SU-DHL-6 (cell line): Measurements from ENCODE around the gene FRK.

Experiments
- H2AFZ ChIP-seq: fragments of 200-600 bp; sonication (generic); 2 replicates; pipeline ENCODE4 v1.6.1; 2014; ENCODE audit warnings: low read depth, mild to moderate bottlenecking, moderate library complexity, mixed read lengths, antibody characterized with exemption, low read length; ENCODE audit not compliant: severe bottlenecking
- H3F3A ChIP-seq: fragments of 200-600 bp; shearing (Covaris generic); 2 replicates; pipeline ENCODE4 v1.6.0; 2016; ENCODE audit warnings: antibody characterized with exemption, mild to moderate bottlenecking; ENCODE audit not compliant: insufficient read depth
- H3K27ac ChIP-seq: fragments of 200-600 bp; sonication (generic); 2 replicates; pipeline ENCODE4 v1.5.1; 2016; ENCODE audit warnings: low read depth, mild to moderate bottlenecking, low read length, moderate library complexity, mixed read lengths
- H3K27me3 ChIP-seq: fragments of 200-600 bp; sonication (generic), shearing (Covaris generic); 2 replicates; pipeline ENCODE4 v1.6.0; 2014; ENCODE audit warnings: mild to moderate bottlenecking, low read length
- H3K36me3 ChIP-seq: fragments of 200-600 bp; sonication (generic); 2 replicates; pipeline ENCODE4 v1.6.1; 2014; ENCODE audit warnings: mild to moderate bottlenecking, low read length, mixed read lengths
- H3K4me2 ChIP-seq: fragments of 300-600, 200-600 bp; shearing (Covaris generic), sonication (generic); 2 replicates; pipeline ENCODE4 v1.6.0; 2014; ENCODE audit warnings: low read length, low read depth, mild to moderate bottlenecking; ENCODE audit not compliant: poor library complexity, severe bottlenecking
- H3K4me3 ChIP-seq: fragments of 200-600 bp; sonication (generic); 2 replicates; pipeline ENCODE4 v1.5.1; 2014; ENCODE audit warnings: antibody characterized with exemption, low read length, mild to moderate bottlenecking, mixed read lengths; ENCODE audit not compliant: insufficient read depth, poor library complexity, severe bottlenecking
- H3K79me2 ChIP-seq: fragments of 200-600 bp; sonication (generic); 2 replicates; pipeline ENCODE4 v1.6.1; 2014; ENCODE audit warnings: mild to moderate bottlenecking, low read length, moderate library complexity; ENCODE audit not compliant: insufficient read depth
- H3K9ac ChIP-seq: fragments of 200-600 bp; sonication (generic); 2 replicates; pipeline ENCODE4 v1.7.0; 2014; ENCODE audit warnings: mild to moderate bottlenecking, low read length
- H3K9me2 ChIP-seq: fragments of 200-600 bp; sonication (generic); replicated peaks from 2 replicates; pipeline ENCODE4 v1.6.1; 2014; ENCODE audit warnings: low read length; ENCODE audit not compliant: insufficient read depth
- H3K9me3 ChIP-seq: fragments of 200-600 bp; sonication (generic); 2 replicates; pipeline ENCODE4 v1.6.1; 2014; ENCODE audit warnings: low read length, mixed read lengths; ENCODE audit not compliant: insufficient read depth
- H4K20me1 ChIP-seq: fragments of 200-600 bp; sonication (generic); 2 replicates; pipeline ENCODE4 v1.6.1; 2014; ENCODE audit warnings: low read depth, mild to moderate bottlenecking, antibody characterized with exemption, low read length, moderate library complexity, mixed read lengths
- CTCF ChIP-seq: fragments of 200-600 bp; sonication (generic); IDR thresholded peaks from one replicate; pipeline ENCODE4 v1.5.1; 2017; ENCODE audit warnings: antibody characterized with exemption, mild to moderate bottlenecking, low read length, moderate library complexity; ENCODE audit not compliant: insufficient read depth, poor library complexity, severe bottlenecking
- EZH2phosphoT487 ChIP-seq: fragments of 200-600 bp; sonication (generic), shearing (Covaris generic); conservative IDR thresholded peaks from 2 replicates; pipeline ENCODE4 v1.6.1; 2018; ENCODE audit warnings: mild to moderate bottlenecking, antibody characterized with exemption, low read length, moderate library complexity, mixed read lengths

FRK gene

GRCh38 chr6:116010790-116011401 is 49.8 kb downstream of the FRK start:
- H3K4me2 ChIP-seq: no peak overlapping the region
- H2AFZ ChIP-seq: no peak overlapping the region
- H3K27me3 ChIP-seq: no peaks in the 10 kb centered on the region
- no peaks in the 10 kb centered on the region for H3K9me3 ChIP-seq
- H3K27ac ChIP-seq: no peak overlapping the region
- H4K20me1 ChIP-seq: no peaks in the 10 kb centered on the region
- no peak overlapping the region for H3K9ac ChIP-seq
- H3K4me3 ChIP-seq: no peak overlapping the region
- H3F3A ChIP-seq: no peaks in the 10 kb centered on the region
- TF ChIP-seq EZH2phosphoT487 (no peak), CTCF (peak; percentile 77)
- no peaks in the 10 kb centered on the region for H3K36me3 ChIP-seq
- H3K79me2 ChIP-seq: no peaks in the 10 kb centered on the region
- no peaks in the 10 kb centered on the region for H3K9me2 ChIP-seq

DNA sequence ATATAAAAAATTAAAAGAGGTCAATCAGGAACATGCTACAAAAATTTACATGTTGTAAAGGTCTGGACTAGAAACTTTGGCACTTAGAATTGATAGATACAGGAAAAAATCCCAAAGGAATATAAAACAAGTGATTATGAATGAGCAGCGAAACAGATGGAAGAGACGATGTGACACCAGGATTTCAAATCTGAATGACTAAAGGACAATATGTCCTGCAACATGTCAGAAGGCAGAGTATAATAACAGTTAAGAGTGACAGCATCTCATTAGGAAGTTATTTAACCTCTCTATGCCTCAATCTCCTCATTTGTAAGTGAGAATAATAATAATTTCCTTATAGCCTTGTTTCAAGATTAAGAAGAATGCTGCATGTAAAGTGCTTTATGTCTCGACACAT is 50.3 kb downstream of the FRK start:
- Histone ChIP-seq H3K27me3 (no peaks in the 10 kb centered on the region), H4K20me1 (no peaks in the 10 kb centered on the region), H3K9me3 (no peaks in the 10 kb centered on the region), H3K9ac (no peak overlapping the region), H3K4me2 (no peak overlapping the region), H2AFZ (no peak overlapping the region), H3K9me2 (no peaks in the 10 kb centered on the region), H3K4me3 (no peak overlapping the region), H3K36me3 (no peaks in the 10 kb centered on the region), H3K79me2 (no peaks in the 10 kb centered on the region), H3F3A (no peaks in the 10 kb centered on the region), H3K27ac (no peak overlapping the region)
- TF ChIP-seq EZH2phosphoT487: no peak
- no peak for TF ChIP-seq CTCF

DNA sequence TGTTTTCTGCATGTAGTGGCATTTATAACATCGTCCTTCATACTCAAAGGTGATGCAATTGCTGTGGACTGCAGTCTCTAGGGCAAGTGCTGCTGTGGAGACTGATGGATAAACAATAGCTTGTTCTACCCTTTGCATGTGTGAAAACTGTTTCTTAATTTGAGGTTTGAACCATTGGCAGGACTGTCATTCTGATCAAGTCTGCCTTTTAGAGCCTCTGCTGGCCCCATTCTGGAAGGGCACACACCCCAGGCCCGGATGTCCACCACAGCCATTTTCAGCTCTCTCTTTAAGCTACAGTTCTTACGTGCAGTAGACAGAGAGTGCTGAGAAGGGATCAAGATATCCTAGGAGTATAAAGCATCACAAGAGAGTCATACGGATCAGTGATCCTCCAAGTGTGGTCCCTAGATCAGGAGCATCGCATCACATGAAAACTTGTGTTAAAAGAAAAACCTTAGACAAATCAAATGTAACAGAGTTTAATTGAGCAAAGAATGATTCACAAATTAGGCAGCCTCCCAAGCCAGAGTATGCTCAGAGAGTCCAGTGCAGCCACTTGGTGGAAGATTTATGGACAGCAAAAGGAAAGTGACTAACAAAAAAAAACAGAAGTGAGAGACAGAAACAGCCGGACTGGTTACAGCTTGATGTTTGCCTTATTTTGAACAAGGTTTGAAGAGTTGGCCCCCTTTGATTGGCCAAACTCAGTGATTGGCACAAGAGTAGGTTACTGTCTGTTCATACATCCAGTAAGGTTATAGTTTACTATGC is 52.0 kb downstream of the FRK start:
- Histone ChIP-seq H3K9me3 (no peaks in the 10 kb centered on the region), H3K4me2 (no peak overlapping the region), H4K20me1 (no peaks in the 10 kb centered on the region), H3F3A (no peaks in the 10 kb centered on the region), H3K4me3 (no peak overlapping the region), H3K79me2 (no peaks in the 10 kb centered on the region), H3K27me3 (no peaks in the 10 kb centered on the region), H2AFZ (no peak overlapping the region), H3K9me2 (no peaks in the 10 kb centered on the region), H3K27ac (no peak overlapping the region), H3K36me3 (no peaks in the 10 kb centered on the region), H3K9ac (no peak overlapping the region)
- no peak for TF ChIP-seq CTCF
- no peak for TF ChIP-seq EZH2phosphoT487
